GM18505 (cell line): ENCODE results near the gene FURIN.
A peak's percentile ranks its signal among the peaks of the same experiment; 100 is the strongest.
"Not testable (repeated sequence)": the region's sequence is repeated elsewhere in the genome, so short reads cannot be mapped to it uniquely, and the experiment has no call there.

Experiments used
- ATAC-seq: cut with Tn5 transposase; IDR thresholded peaks from one replicate; pipeline ENCODE4 v1.9.1; 2021; ENCODE audit not compliant: unreplicated experiment
- POLR2A ChIP-seq: IDR thresholded peaks from 4 replicates; pipeline ENCODE4 v1.6.1; 2011; ENCODE audit warnings: borderline replicate concordance; ENCODE audit not compliant: insufficient read depth, insufficient read length; ENCODE audit errors: extremely low read depth

The FURIN gene

GRCh38 chr15:90901175-90902039, 33.0 kb downstream of the FURIN start:
- ATAC-seq = no peak
- TF ChIP-seq POLR2A = no peak

GRCh38 chr15:90902040-90902839, 33.9 kb downstream of the FURIN start:
- peak; percentile 75 for TF ChIP-seq POLR2A
- ATAC-seq = peak; percentile 63

- peak; percentile 61 for ATAC-seq
- peak; percentile 73 for TF ChIP-seq POLR2A
Measured at GRCh38 chr15:90902840-90903732, 34.7 kb downstream of the FURIN start, which contains the start of gene MAN2A2. Gene MAN2A2 (plus strand): TSS chr15:90903302. CDS start chr15:90904208, 906 bp downstream.

- TF ChIP-seq POLR2A = no peak
- ATAC-seq = no peak
Measured at GRCh38 chr15:90903733-90904536, 35.5 kb downstream of the FURIN start.

- ATAC-seq = no peak
- no peak for TF ChIP-seq POLR2A
Measured at GRCh38 chr15:90904746-90905145, 36.4 kb downstream of the FURIN start.

- TF ChIP-seq POLR2A = no peak
- no peak for ATAC-seq
Measured at GRCh38 chr15:90905306-90906180, 37.2 kb downstream of the FURIN start.

- no peak for ATAC-seq
- no peak for TF ChIP-seq POLR2A
Measured at GRCh38 chr15:90906181-90906849, 37.9 kb downstream of the FURIN start.

- no peak for ATAC-seq
- TF ChIP-seq POLR2A = no peak
Measured at GRCh38 chr15:90907051-90907660, 38.8 kb downstream of the FURIN start.

- ATAC-seq = no peak
- TF ChIP-seq POLR2A = no peak
Measured at GRCh38 chr15:90907838-90908507, 39.6 kb downstream of the FURIN start.

- not testable (repeated sequence) for ATAC-seq
Measured at GRCh38 chr15:90909449-90909848, 41.1 kb downstream of the FURIN start.
